ENCODE data around the gene FHAD1. TPM values are rescaled to one million over a fixed set of nuclear protein-coding genes. Genes with fewer than 3 reads are reported as not detected.

FHAD1 gene
- total RNA-seq, 2 experiments from 2014 or later: not detected

- Histone ChIP-seq H3K9me2 (ENCODE audit: insufficient read depth, low read length) (no peaks in the 10 kb centered on the region), H3K4me1 (ENCODE audit: insufficient read depth, low read length, poor library complexity, severe bottlenecking) (no peaks in the 10 kb centered on the region), H3K9me3 (ENCODE audit: low read length) (no peaks in the 10 kb centered on the region), H3K4me3 (ENCODE audit: low read depth, low read length, poor library complexity, severe bottlenecking) (no peak overlapping the region), H3K4me2 (ENCODE audit: low read length) (no peak overlapping the region), H3K27ac (ENCODE audit: low read depth, low read length, poor library complexity, severe bottlenecking) (no peak overlapping the region), H4K20me1 (ENCODE audit: insufficient read depth, low read length) (no peaks in the 10 kb centered on the region), H2AFZ (ENCODE audit: low read length) (no peak overlapping the region), H3K79me2 (ENCODE audit: insufficient read depth, low read depth, low read length) (no peaks in the 10 kb centered on the region), H3K36me3 (ENCODE audit: insufficient read depth, low read length) (no peaks in the 10 kb centered on the region)
- POLR2A ChIA-PET: interaction anchor here (0.6 to 0.7 kb wide), 3 partner anchors 26 to 74 kb away, joined by 3 to 4 read pairs (median 3); no protein-coding TSS in a partner anchor
- no peak for TF ChIP-seq CTCF (conservative IDR thresholded peaks at IDR 0.05; ENCODE audit: low read length)
- TF ChIP-seq EZH2phosphoT487 (IDR thresholded peaks at IDR 0.05; ENCODE audit: borderline replicate concordance, low read depth, low read length): no peak
- CTCF ChIA-PET (ENCODE audit: unreplicated experiment): no interaction called here
- no peak for DNase-seq (ENCODE audit: low spot score)
- intact Hi-C loops (cut with micrococcal nuclease; ENCODE audit: unreplicated experiment): no loop called here
- BruUV-seq (replicated peaks): no TSS peak
Observed at GRCh38 chr1:15394258-15394690, 147.3 kb downstream of the FHAD1 start.

GRCh38 chr1:15397236-15397635 is 150.2 kb downstream of the FHAD1 start:
- H3K9me2 ChIP-seq (ENCODE audit: insufficient read depth, low read length): no peaks in the 10 kb centered on the region
- DNase-seq (ENCODE audit: low spot score): no peak
- no TSS peak for BruUV-seq (replicated peaks)
- CTCF ChIA-PET (ENCODE audit: unreplicated experiment): no interaction called here
- H3K4me3 ChIP-seq (ENCODE audit: low read depth, low read length, poor library complexity, severe bottlenecking): no peak overlapping the region
- H3K4me2 ChIP-seq (ENCODE audit: low read length): no peak overlapping the region
- TF ChIP-seq EZH2phosphoT487 (IDR thresholded peaks at IDR 0.05; ENCODE audit: borderline replicate concordance, low read depth, low read length): no peak
- TF ChIP-seq CTCF (conservative IDR thresholded peaks at IDR 0.05; ENCODE audit: low read length): no peak
- no peak overlapping the region for H3K27ac ChIP-seq (ENCODE audit: low read depth, low read length, poor library complexity, severe bottlenecking)
- no peaks in the 10 kb centered on the region for H3K79me2 ChIP-seq (ENCODE audit: insufficient read depth, low read depth, low read length)
- no peak overlapping the region for H2AFZ ChIP-seq (ENCODE audit: low read length)
- intact Hi-C loops (cut with micrococcal nuclease; ENCODE audit: unreplicated experiment): no loop called here
- H3K36me3 ChIP-seq (ENCODE audit: insufficient read depth, low read length): no peaks in the 10 kb centered on the region
- H3K4me1 ChIP-seq (ENCODE audit: insufficient read depth, low read length, poor library complexity, severe bottlenecking): peaks cover 15% of the 10 kb centered on the region
- no peaks in the 10 kb centered on the region for H4K20me1 ChIP-seq (ENCODE audit: insufficient read depth, low read length)
- POLR2A ChIA-PET: no interaction called here
- H3K9me3 ChIP-seq (ENCODE audit: low read length): peaks cover 7% of the 10 kb centered on the region; the same call in 1 of the 2 replicates

GRCh38 chr1:15399710-15400109 is 152.7 kb downstream of the FHAD1 start:
- no TSS peak for BruUV-seq (replicated peaks)
- no peak overlapping the region for H2AFZ ChIP-seq (ENCODE audit: low read length)
- no peak for DNase-seq (ENCODE audit: low spot score)

More at GRCh38 chr1:15399710-15400109, 152.7 kb downstream of the FHAD1 start:
- ChIA-PET POLR2A (interaction anchor here (0.9 kb wide), 1 partner anchor 13 kb away, joined by 3 read pairs; no protein-coding TSS in a partner anchor), CTCF (ENCODE audit: unreplicated experiment) (no interaction called here)
- TF ChIP-seq CTCF (conservative IDR thresholded peaks at IDR 0.05; ENCODE audit: low read length) (no peak), EZH2phosphoT487 (IDR thresholded peaks at IDR 0.05; ENCODE audit: borderline replicate concordance, low read depth, low read length) (no peak)
- H3K4me3 ChIP-seq (ENCODE audit: low read depth, low read length, poor library complexity, severe bottlenecking): no peak overlapping the region
- intact Hi-C loops (cut with micrococcal nuclease; ENCODE audit: unreplicated experiment): no loop called here
- H3K4me1 ChIP-seq (ENCODE audit: insufficient read depth, low read length, poor library complexity, severe bottlenecking): peaks cover 20% of the 10 kb centered on the region
- no peaks in the 10 kb centered on the region for H3K79me2 ChIP-seq (ENCODE audit: insufficient read depth, low read depth, low read length)
- no peak overlapping the region for H3K27ac ChIP-seq (ENCODE audit: low read depth, low read length, poor library complexity, severe bottlenecking)
- H3K4me2 ChIP-seq (ENCODE audit: low read length): no peak overlapping the region
- peaks cover 7% of the 10 kb centered on the region; the same call in 1 of the 2 replicates for H3K9me3 ChIP-seq (ENCODE audit: low read length)
- H3K36me3 ChIP-seq (ENCODE audit: insufficient read depth, low read length): no peaks in the 10 kb centered on the region
- H4K20me1 ChIP-seq (ENCODE audit: insufficient read depth, low read length): no peaks in the 10 kb centered on the region
- H3K9me2 ChIP-seq (ENCODE audit: insufficient read depth, low read length): no peaks in the 10 kb centered on the region
